ENCODE data around the gene PI16.

GRCh38 chr6:36937896-36938295, 16.6 kb upstream of the PI16 start:
- TF ChIP-seq SMC3 (IDR thresholded peaks at IDR 0.05; ENCODE audit: low read depth, low read length): no peak
- no peak for TF ChIP-seq CTCF (IDR thresholded peaks at IDR 0.05)
- no peak for TF ChIP-seq TAF1 (IDR thresholded peaks at IDR 0.05; ENCODE audit: borderline replicate concordance, low read depth, low read length)
- TF ChIP-seq NRF1 (IDR thresholded peaks at IDR 0.05; ENCODE audit: low read depth, low read length): no peak
- no peak for TF ChIP-seq EP300 (IDR thresholded peaks at IDR 0.05; ENCODE audit: borderline replicate concordance in 1 of 2, low read depth in 1 of 2, low read length in 1 of 2)
- no peak for TF ChIP-seq RAD21 (IDR thresholded peaks at IDR 0.05; ENCODE audit: low read length)
- no peak for TF ChIP-seq MAX (IDR thresholded peaks at IDR 0.05; ENCODE audit: low read depth)
